ENCODE results near the gene LTBP1.

The LTBP1 gene

GRCh38 chr2:33104726-33105125, 158.0 kb downstream of the LTBP1 start:
- Histone ChIP-seq H3K9ac (no peak overlapping the region), H4K20me1 (ENCODE audit: insufficient read depth) (no peaks in the 10 kb centered on the region), H3K4me1 (ENCODE audit: low read depth, poor library complexity, severe bottlenecking) (no peaks in the 10 kb centered on the region), H3K4me3 (IDR thresholded peaks at IDR 0.05; ENCODE audit: insufficient read depth, low read depth, low read length) (no peak overlapping the region), H3K27ac (no peak overlapping the region), H3K4me2 (no peak overlapping the region), H3K36me3 (ENCODE audit: insufficient read depth) (no peaks in the 10 kb centered on the region), H3K79me2 (ENCODE audit: insufficient read depth, low read depth) (no peaks in the 10 kb centered on the region), H2AFZ (ENCODE audit: low read depth) (no peak overlapping the region), H3K27me3 (ENCODE audit: insufficient read depth, low read depth) (no peaks in the 10 kb centered on the region)
- TF ChIP-seq CTCF (conservative IDR thresholded peaks at IDR 0.05; ENCODE audit: low read depth, low read length), result no peak

GRCh38 chr2:33106115-33106514, 159.4 kb downstream of the LTBP1 start:
- Histone ChIP-seq H3K27me3 (ENCODE audit: insufficient read depth, low read depth) (no peaks in the 10 kb centered on the region), H2AFZ (ENCODE audit: low read depth) (no peak overlapping the region), H3K4me2 (no peak overlapping the region), H3K36me3 (ENCODE audit: insufficient read depth) (no peaks in the 10 kb centered on the region), H3K9ac (no peak overlapping the region), H3K4me1 (ENCODE audit: low read depth, poor library complexity, severe bottlenecking) (no peaks in the 10 kb centered on the region), H3K27ac (no peak overlapping the region), H3K79me2 (ENCODE audit: insufficient read depth, low read depth) (no peaks in the 10 kb centered on the region), H4K20me1 (ENCODE audit: insufficient read depth) (no peaks in the 10 kb centered on the region), H3K4me3 (IDR thresholded peaks at IDR 0.05; ENCODE audit: insufficient read depth, low read depth, low read length) (no peak overlapping the region)
- no peak for TF ChIP-seq CTCF (conservative IDR thresholded peaks at IDR 0.05; ENCODE audit: low read depth, low read length)

GRCh38 chr2:33107690-33108482, 161.1 kb downstream of the LTBP1 start:
- no peak overlapping the region for H3K27ac ChIP-seq
- H3K79me2 ChIP-seq (ENCODE audit: insufficient read depth, low read depth), result no peaks in the 10 kb centered on the region
- no peak overlapping the region for H3K4me3 ChIP-seq (IDR thresholded peaks at IDR 0.05; ENCODE audit: insufficient read depth, low read depth, low read length)
- H3K4me2 ChIP-seq, result no peak overlapping the region
- TF ChIP-seq CTCF (conservative IDR thresholded peaks at IDR 0.05; ENCODE audit: low read depth, low read length), result no peak
- H4K20me1 ChIP-seq (ENCODE audit: insufficient read depth), result no peaks in the 10 kb centered on the region
- H3K9ac ChIP-seq, result no peak overlapping the region
- no peaks in the 10 kb centered on the region for H3K4me1 ChIP-seq (ENCODE audit: low read depth, poor library complexity, severe bottlenecking)
- no peaks in the 10 kb centered on the region for H3K27me3 ChIP-seq (ENCODE audit: insufficient read depth, low read depth)
- H3K36me3 ChIP-seq (ENCODE audit: insufficient read depth), result no peaks in the 10 kb centered on the region
- H2AFZ ChIP-seq (ENCODE audit: low read depth), result no peak overlapping the region

GRCh38 chr2:33108483-33109443, 162.0 kb downstream of the LTBP1 start:
- no peak overlapping the region for H3K9ac ChIP-seq
- no peaks in the 10 kb centered on the region for H3K4me1 ChIP-seq (ENCODE audit: low read depth, poor library complexity, severe bottlenecking)
- TF ChIP-seq CTCF (conservative IDR thresholded peaks at IDR 0.05; ENCODE audit: low read depth, low read length), result no peak
- no peaks in the 10 kb centered on the region for H3K36me3 ChIP-seq (ENCODE audit: insufficient read depth)
- no peaks in the 10 kb centered on the region for H3K79me2 ChIP-seq (ENCODE audit: insufficient read depth, low read depth)
- no peaks in the 10 kb centered on the region for H3K27me3 ChIP-seq (ENCODE audit: insufficient read depth, low read depth)
- no peak overlapping the region for H3K4me3 ChIP-seq (IDR thresholded peaks at IDR 0.05; ENCODE audit: insufficient read depth, low read depth, low read length)
- no peak overlapping the region for H3K4me2 ChIP-seq
- H4K20me1 ChIP-seq (ENCODE audit: insufficient read depth), result no peaks in the 10 kb centered on the region
- no peak overlapping the region for H3K27ac ChIP-seq
- H2AFZ ChIP-seq (ENCODE audit: low read depth), result no peak overlapping the region

Measured in KMS-11 (cell line).